ENCODE measurements around the gene LTBR. TPM values are rescaled to one million over a fixed set of nuclear protein-coding genes. Genes with fewer than 3 reads are reported as not detected.

LTBR gene
- total and polyA plus RNA-seq, 4 donors = 15.8 to 138 (median 89.0) TPM

DNA sequence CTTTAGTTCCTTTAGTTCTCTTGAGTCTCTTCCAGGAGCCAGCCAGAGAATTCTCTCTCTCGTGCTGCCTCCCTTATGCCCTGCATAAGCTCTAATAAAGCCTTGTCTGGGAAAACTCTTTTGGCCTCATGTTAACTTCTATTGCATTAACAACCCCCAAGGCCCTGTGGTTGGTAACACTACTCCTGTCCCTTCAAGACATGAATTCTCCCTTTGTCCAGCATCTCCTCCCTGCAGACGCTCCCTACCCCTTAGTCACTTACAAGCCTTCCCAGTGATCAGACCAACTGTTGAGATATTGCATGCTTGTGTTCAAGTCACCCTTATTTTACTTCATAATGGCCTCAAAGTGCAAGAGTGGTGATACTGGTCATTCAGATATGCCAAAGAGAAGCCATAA, 12.1 kb downstream of the LTBR start:
- peaks cover 4 to 27% (median 20%) of the 10 kb centered on the region in 4 donors for H3K36me3 ChIP-seq (ENCODE audit: control insufficient read depth in 4 of 4, insufficient read depth in 3 of 4, low read depth in 1 of 4, low read length in 3 of 4)
- TF ChIP-seq HNF4G (IDR thresholded peaks at IDR 0.05) (no peak), SP1 (IDR thresholded peaks at IDR 0.05) (no peak), FOXA1 (IDR thresholded peaks at IDR 0.05) (no peak), TAF1 (conservative IDR thresholded peaks at IDR 0.05) (no peak), NR2F2 (IDR thresholded peaks at IDR 0.05) (no peak)
- DNase-seq (ENCODE audit: low spot score) = no peak
- H3K27ac ChIP-seq (ENCODE audit: low read depth in 1 of 2, low read length in 2 of 2) = no peak overlapping the region
- no peak overlapping the region for H3K4me3 ChIP-seq (ENCODE audit: low read depth in 1 of 3, low read length in 3 of 3)
- H3K9me3 ChIP-seq (ENCODE audit: control insufficient read depth in 4 of 4, low read length in 3 of 4) = no peaks in the 10 kb centered on the region
- H3K4me1 ChIP-seq (ENCODE audit: control insufficient read depth in 4 of 4, insufficient read depth in 4 of 4, low read length in 3 of 4) = no peaks in the 10 kb centered on the region
- no peak overlapping the region for H3K9ac ChIP-seq (ENCODE audit: low read depth in 1 of 2, low read length in 2 of 2)
- no peaks in the 10 kb centered on the region for H3K27me3 ChIP-seq (ENCODE audit: control insufficient read depth in 4 of 4, insufficient read depth in 4 of 4, low read length in 3 of 4)
- 97% methylated on average over 2 of the region's 2 CpGs for WGBS

DNA sequence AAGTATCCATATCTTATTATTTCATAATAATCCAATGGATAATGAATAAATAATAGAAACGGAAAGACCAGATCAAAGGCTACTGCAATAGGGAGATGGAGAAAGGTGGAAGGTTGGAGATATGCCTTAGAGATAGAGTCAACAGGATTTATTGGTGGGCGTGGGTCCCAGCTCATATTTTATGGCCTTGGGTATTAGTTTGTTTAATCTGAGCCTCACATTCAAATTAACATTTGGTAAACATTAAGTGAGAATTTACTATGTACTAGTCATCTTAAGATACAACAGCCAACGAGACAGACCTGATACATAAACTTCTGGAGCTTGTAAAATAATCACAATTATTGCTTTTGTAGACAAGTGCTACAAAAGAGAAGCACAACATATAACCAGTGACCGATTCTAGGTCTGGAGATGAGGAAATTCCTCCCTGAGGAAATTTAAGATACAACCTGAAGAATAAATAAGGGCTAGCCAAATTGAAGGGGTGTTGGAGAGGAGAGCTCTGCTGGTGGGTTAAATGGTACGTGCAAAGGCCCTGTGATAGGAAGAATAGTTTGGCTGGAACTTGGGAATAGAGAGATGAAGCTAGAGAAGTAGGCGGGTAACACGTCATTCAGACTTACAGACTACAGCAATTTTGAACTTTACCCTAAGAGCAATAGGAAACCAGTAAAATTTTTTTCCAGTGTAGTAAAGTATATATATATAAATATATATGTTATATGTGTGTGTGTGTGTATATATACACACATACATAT, 16.1 kb downstream of the LTBR start:
- WGBS = 90% methylated on average over 7 of the region's 7 CpGs
- Histone ChIP-seq H3K27ac (ENCODE audit: low read depth in 1 of 2, low read length in 2 of 2) (no peak overlapping the region), H3K4me3 (ENCODE audit: low read depth in 1 of 3, low read length in 3 of 3) (no peak overlapping the region), H3K27me3 (ENCODE audit: control insufficient read depth in 4 of 4, insufficient read depth in 4 of 4, low read length in 3 of 4) (no peaks in the 10 kb centered on the region), H3K4me1 (ENCODE audit: control insufficient read depth in 4 of 4, insufficient read depth in 4 of 4, low read length in 3 of 4) (no peaks in the 10 kb centered on the region), H3K9me3 (ENCODE audit: control insufficient read depth in 4 of 4, low read length in 3 of 4) (no peaks in the 10 kb centered on the region), H3K9ac (ENCODE audit: low read depth in 1 of 2, low read length in 2 of 2) (no peak overlapping the region), H3K36me3 (ENCODE audit: control insufficient read depth in 4 of 4, insufficient read depth in 3 of 4, low read depth in 1 of 4, low read length in 3 of 4) (peaks cover 2 to 10% (median 5%) of the 10 kb centered on the region in 4 donors)
- DNase-seq (ENCODE audit: low spot score) = no peak
- no peak for TF ChIP-seq SP1 (IDR thresholded peaks at IDR 0.05)
- no peak for TF ChIP-seq FOXA2 (IDR thresholded peaks at IDR 0.05)
- TF ChIP-seq CTCF (IDR thresholded peaks at IDR 0.05; ENCODE audit: low read depth, low read length, missing input control) = no peak
- TF ChIP-seq YY1 (IDR thresholded peaks at IDR 0.05) = no peak
- TF ChIP-seq TAF1 (conservative IDR thresholded peaks at IDR 0.05) = no peak
- no peak for TF ChIP-seq ZBTB33 (IDR thresholded peaks at IDR 0.05)
- no peak for TF ChIP-seq RXRA (IDR thresholded peaks at IDR 0.05)
- TF ChIP-seq HNF4G (IDR thresholded peaks at IDR 0.05) = no peak
- no peak for TF ChIP-seq GABPA (IDR thresholded peaks at IDR 0.05 in 1 of 2, conservative IDR thresholded peaks at IDR 0.05 in 1 of 2)
- TF ChIP-seq RAD21 (IDR thresholded peaks at IDR 0.05) = no peak
- no peak for TF ChIP-seq JUND (IDR thresholded peaks at IDR 0.05)
- no peak for TF ChIP-seq MAX (IDR thresholded peaks at IDR 0.05)
- TF ChIP-seq, protein P1, sequence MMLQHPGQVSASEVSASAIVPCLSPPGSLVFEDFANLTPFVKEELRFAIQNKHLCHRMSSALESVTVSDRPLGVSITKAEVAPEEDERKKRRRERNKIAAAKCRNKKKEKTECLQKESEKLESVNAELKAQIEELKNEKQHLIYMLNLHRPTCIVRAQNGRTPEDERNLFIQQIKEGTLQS (IDR thresholded peaks at IDR 0.05) = no peak
- TF ChIP-seq FOXA1 (IDR thresholded peaks at IDR 0.05) = no peak
- no peak for TF ChIP-seq NR2F2 (IDR thresholded peaks at IDR 0.05)
- TF ChIP-seq, protein P2, sequence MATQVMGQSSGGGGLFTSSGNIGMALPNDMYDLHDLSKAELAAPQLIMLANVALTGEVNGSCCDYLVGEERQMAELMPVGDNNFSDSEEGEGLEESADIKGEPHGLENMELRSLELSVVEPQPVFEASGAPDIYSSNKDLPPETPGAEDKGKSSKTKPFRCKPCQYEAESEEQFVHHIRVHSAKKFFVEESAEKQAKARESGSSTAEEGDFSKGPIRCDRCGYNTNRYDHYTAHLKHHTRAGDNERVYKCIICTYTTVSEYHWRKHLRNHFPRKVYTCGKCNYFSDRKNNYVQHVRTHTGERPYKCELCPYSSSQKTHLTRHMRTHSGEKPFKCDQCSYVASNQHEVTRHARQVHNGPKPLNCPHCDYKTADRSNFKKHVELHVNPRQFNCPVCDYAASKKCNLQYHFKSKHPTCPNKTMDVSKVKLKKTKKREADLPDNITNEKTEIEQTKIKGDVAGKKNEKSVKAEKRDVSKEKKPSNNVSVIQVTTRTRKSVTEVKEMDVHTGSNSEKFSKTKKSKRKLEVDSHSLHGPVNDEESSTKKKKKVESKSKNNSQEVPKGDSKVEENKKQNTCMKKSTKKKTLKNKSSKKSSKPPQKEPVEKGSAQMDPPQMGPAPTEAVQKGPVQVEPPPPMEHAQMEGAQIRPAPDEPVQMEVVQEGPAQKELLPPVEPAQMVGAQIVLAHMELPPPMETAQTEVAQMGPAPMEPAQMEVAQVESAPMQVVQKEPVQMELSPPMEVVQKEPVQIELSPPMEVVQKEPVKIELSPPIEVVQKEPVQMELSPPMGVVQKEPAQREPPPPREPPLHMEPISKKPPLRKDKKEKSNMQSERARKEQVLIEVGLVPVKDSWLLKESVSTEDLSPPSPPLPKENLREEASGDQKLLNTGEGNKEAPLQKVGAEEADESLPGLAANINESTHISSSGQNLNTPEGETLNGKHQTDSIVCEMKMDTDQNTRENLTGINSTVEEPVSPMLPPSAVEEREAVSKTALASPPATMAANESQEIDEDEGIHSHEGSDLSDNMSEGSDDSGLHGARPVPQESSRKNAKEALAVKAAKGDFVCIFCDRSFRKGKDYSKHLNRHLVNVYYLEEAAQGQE (IDR thresholded peaks at IDR 0.05) = no peak
